Mesendoderm (in vitro differentiated cells): Measurements from ENCODE around the gene FREY1.

Experiments used
- DNase-seq: peaks from one replicate; pipeline ENCODE4 v3.0.0; 2013
- H2AK5ac ChIP-seq: 2 replicates; pipeline ENCODE4 v1.6.1; 2013; ENCODE audit warnings: low read length, inconsistent platforms
- H2BK120ac ChIP-seq: 2 replicates; pipeline ENCODE4 v1.6.1; 2013; ENCODE audit warnings: low read depth, mild to moderate bottlenecking, low read length, moderate library complexity, mixed read lengths
- H2BK15ac ChIP-seq: replicated peaks from 2 replicates; pipeline ENCODE4 v1.6.1; 2013; ENCODE audit warnings: low read depth, mild to moderate bottlenecking, moderate library complexity
- H2BK5ac ChIP-seq: 2 replicates; pipeline ENCODE4 v1.6.1; 2013; ENCODE audit warnings: low read length, inconsistent platforms
- H3K18ac ChIP-seq: 2 replicates; pipeline ENCODE4 v1.6.1; 2013; ENCODE audit warnings: mild to moderate bottlenecking, low read length, mixed read lengths
- H3K23ac ChIP-seq: one replicate; pipeline ENCODE4 v1.6.1; 2013; ENCODE audit warnings: low read length
- H3K27ac ChIP-seq: 2 replicates; pipeline ENCODE4 v1.5.1; 2013; ENCODE audit warnings: low read depth, mild to moderate bottlenecking, inconsistent platforms, low read length, moderate library complexity
- H3K27me3 ChIP-seq: 2 replicates; pipeline ENCODE4 v1.6.1; 2013; ENCODE audit warnings: low read length, control low read depth, mild to moderate bottlenecking, inconsistent platforms; ENCODE audit not compliant: insufficient read depth, poor library complexity
- H3K36me3 ChIP-seq: 2 replicates; pipeline ENCODE4 v1.6.1; 2013; ENCODE audit warnings: low read length, inconsistent platforms; ENCODE audit not compliant: control insufficient read depth, insufficient read depth
- H3K4ac ChIP-seq: one replicate; pipeline ENCODE4 v1.6.1; 2013; ENCODE audit warnings: low read depth, mild to moderate bottlenecking, low read length, moderate library complexity
- H3K4me1 ChIP-seq: 2 replicates; pipeline ENCODE4 v1.6.1; 2013; ENCODE audit warnings: low read depth, low read length, inconsistent platforms; ENCODE audit not compliant: control insufficient read depth
- H3K4me2 ChIP-seq: 2 replicates; pipeline ENCODE4 v1.6.1; 2013; ENCODE audit warnings: low read length
- H3K4me3 ChIP-seq: 2 replicates; pipeline ENCODE4 v1.5.1; 2013; ENCODE audit warnings: mild to moderate bottlenecking, low read length
- H3K56ac ChIP-seq: one replicate; pipeline ENCODE4 v1.6.1; 2013; ENCODE audit warnings: low read length
- H3K79me1 ChIP-seq: 2 replicates; pipeline ENCODE4 v1.6.1; 2013; ENCODE audit warnings: low read length, inconsistent platforms
- H3K79me2 ChIP-seq: 2 replicates; pipeline ENCODE4 v1.6.1; 2013; ENCODE audit warnings: mild to moderate bottlenecking, low read length; ENCODE audit not compliant: control insufficient read depth, insufficient read depth
- H3K9ac ChIP-seq: 2 replicates; pipeline ENCODE4 v1.6.1; 2013; ENCODE audit warnings: low read length, inconsistent platforms
- H4K5ac ChIP-seq: one replicate; pipeline ENCODE4 v1.6.1; 2013; ENCODE audit warnings: low read length
- H4K8ac ChIP-seq: one replicate; pipeline ENCODE4 v1.6.1; 2013; ENCODE audit warnings: low read depth, mild to moderate bottlenecking, control low read depth, low read length, moderate library complexity
- WGBS: extraction: QIAGEN DNeasy Blood & Tissue Kit; methylation state at CpG from one replicate; pipeline ENCODE4 v1.1.7; 2013; ENCODE audit warnings: low lambda C conversion rate, missing lambda C conversion rate; ENCODE audit not compliant: insufficient coverage; ENCODE audit errors: extremely low coverage; 5-methylcytosine and 5-hydroxymethylcytosine counted together

FREY1 gene

GRCh38 chr11:45860764-45861510 is 46.1 kb downstream of the FREY1 start:
- H2BK15ac ChIP-seq, result no peak overlapping the region
- no peak overlapping the region for H4K5ac ChIP-seq
- H3K79me2 ChIP-seq, result no peaks in the 10 kb centered on the region
- no peaks in the 10 kb centered on the region for H3K79me1 ChIP-seq
- no peak for DNase-seq
- no peak overlapping the region for H3K4me3 ChIP-seq
- no CpG with 5 or more reads among the region's 10 CpGs for WGBS
- H3K27ac ChIP-seq, result no peak overlapping the region
- H3K18ac ChIP-seq, result no peak overlapping the region
- peaks cover 5% of the 10 kb centered on the region for H3K36me3 ChIP-seq
- H3K4me1 ChIP-seq, result peaks cover 5% of the 10 kb centered on the region
- H3K23ac ChIP-seq, result no peak overlapping the region
- no peak overlapping the region for H4K8ac ChIP-seq
- no peak overlapping the region for H2BK120ac ChIP-seq
- H3K27me3 ChIP-seq, result no peaks in the 10 kb centered on the region
- no peak overlapping the region for H3K4ac ChIP-seq
- H3K9ac ChIP-seq, result no peak overlapping the region
- H3K56ac ChIP-seq, result no peak overlapping the region
- H2AK5ac ChIP-seq, result no peak overlapping the region
- no peak overlapping the region for H2BK5ac ChIP-seq
- H3K4me2 ChIP-seq, result no peak overlapping the region

- no CpG with 5 or more reads among the region's 5 CpGs for WGBS
- no peak overlapping the region for H3K4me3 ChIP-seq
Measured at GRCh38 chr11:45860348-45860747, 46.7 kb downstream of the FREY1 start.

GRCh38 chr11:45859661-45860140 is 47.4 kb downstream of the FREY1 start:
- Histone ChIP-seq H3K79me2 (no peaks in the 10 kb centered on the region), H2BK5ac (no peak overlapping the region), H3K9ac (no peak overlapping the region), H3K4me2 (no peak overlapping the region), H3K27me3 (no peaks in the 10 kb centered on the region), H3K56ac (no peak overlapping the region), H3K79me1 (no peaks in the 10 kb centered on the region), H3K36me3 (peaks cover 5% of the 10 kb centered on the region), H2BK120ac (no peak overlapping the region), H4K5ac (no peak overlapping the region), H3K23ac (no peak overlapping the region), H2BK15ac (no peak overlapping the region), H2AK5ac (no peak overlapping the region), H3K4ac (no peak overlapping the region), H3K4me3 (no peak overlapping the region), H4K8ac (no peak overlapping the region), H3K18ac (no peak overlapping the region), H3K4me1 (peaks cover 5% of the 10 kb centered on the region), H3K27ac (no peak overlapping the region)
- DNase-seq, result peak; percentile 76
- no CpG with 5 or more reads among the region's 12 CpGs for WGBS

More at GRCh38 chr11:45860348-45860747, 46.7 kb downstream of the FREY1 start:
- Histone ChIP-seq H3K9ac (no peak overlapping the region), H3K4me1 (peaks cover 5% of the 10 kb centered on the region), H3K4me2 (no peak overlapping the region), H3K23ac (no peak overlapping the region), H4K8ac (no peak overlapping the region), H3K27ac (no peak overlapping the region), H3K4ac (no peak overlapping the region), H3K27me3 (no peaks in the 10 kb centered on the region), H3K79me1 (no peaks in the 10 kb centered on the region), H2BK120ac (no peak overlapping the region), H2BK15ac (no peak overlapping the region), H2BK5ac (no peak overlapping the region), H3K79me2 (no peaks in the 10 kb centered on the region), H2AK5ac (no peak overlapping the region), H3K36me3 (peaks cover 5% of the 10 kb centered on the region), H4K5ac (no peak overlapping the region), H3K18ac (no peak overlapping the region), H3K56ac (no peak overlapping the region)
- DNase-seq, result no peak

GRCh38 chr11:45858751-45859398 is 48.2 kb downstream of the FREY1 start:
- H3K56ac ChIP-seq, result no peak overlapping the region
- no peaks in the 10 kb centered on the region for H3K79me1 ChIP-seq
- H3K27ac ChIP-seq, result no peak overlapping the region
- H2AK5ac ChIP-seq, result no peak overlapping the region
- H3K27me3 ChIP-seq, result no peaks in the 10 kb centered on the region
- H3K36me3 ChIP-seq, result peaks cover 4% of the 10 kb centered on the region
- no peak overlapping the region for H4K5ac ChIP-seq
- H3K79me2 ChIP-seq, result peaks cover under 1% of the 10 kb centered on the region
- no peak overlapping the region for H2BK120ac ChIP-seq
- H3K4me3 ChIP-seq, result no peak overlapping the region
- no peak overlapping the region for H4K8ac ChIP-seq
- no peak for DNase-seq
- no peak overlapping the region for H3K9ac ChIP-seq
- H3K18ac ChIP-seq, result no peak overlapping the region
- peaks cover 5% of the 10 kb centered on the region for H3K4me1 ChIP-seq
- no peak overlapping the region for H3K4ac ChIP-seq
- H2BK15ac ChIP-seq, result no peak overlapping the region
- no peak overlapping the region for H3K23ac ChIP-seq
- no peak overlapping the region for H2BK5ac ChIP-seq
- no CpG with 5 or more reads among the region's 5 CpGs for whole genome bisulfite sequencing
- H3K4me2 ChIP-seq, result no peak overlapping the region

- Histone ChIP-seq H3K4me2 (no peak overlapping the region), H3K56ac (no peak overlapping the region), H3K4me3 (no peak overlapping the region), H2AK5ac (no peak overlapping the region), H3K4ac (no peak overlapping the region), H2BK15ac (no peak overlapping the region), H3K27me3 (no peaks in the 10 kb centered on the region), H3K23ac (no peak overlapping the region), H3K9ac (no peak overlapping the region), H3K4me1 (peaks cover 5% of the 10 kb centered on the region), H3K79me1 (no peaks in the 10 kb centered on the region), H4K8ac (no peak overlapping the region), H3K27ac (no peak overlapping the region), H2BK5ac (no peak overlapping the region), H3K18ac (no peak overlapping the region), H3K36me3 (peaks cover 1% of the 10 kb centered on the region), H3K79me2 (peaks cover 1% of the 10 kb centered on the region), H2BK120ac (no peak overlapping the region), H4K5ac (no peak overlapping the region)
- DNase-seq, result no peak
- WGBS, result no CpG with 5 or more reads among the region's 2 CpGs
Measured at GRCh38 chr11:45857961-45858474, 49.1 kb downstream of the FREY1 start.
